Posterior vena cava (tissue), 2 donors: ENCODE data around the gene GLB1L. TPM values are rescaled to one million over a fixed set of nuclear protein-coding genes. Genes with fewer than 3 reads are reported as not detected.
"Not testable (repeated sequence)": the region's sequence is repeated elsewhere in the genome, so short reads cannot be mapped to it uniquely, and the experiment has no call there.

Experiments used
- DNase-seq: peaks from one replicate; pipeline ENCODE4 v3.0.0-alpha.2; 2020; ENCODE audit warnings: low spot score
- intact Hi-C, 2 donors: fragments of 100-400 bp; cut with DNase I; formaldehyde crosslinking; loops; one replicate each; pipeline versions ENCODE4 v1.14.1 to v1.14.2; 2022 to 2023
- total RNA-seq, 2 donors: library from RNA; stranded (reverse); fragmentation: NEBNext Ultra II Directional; extraction: Animal tissue kit (Norgen Biotek cat#: 25700); gene quantifications; one replicate each; pipeline ENCODE4 v1.2.1, GENCODE V29; 2021
- donor health status: DM: yes; HTN: yes; CAD: no.
- donor health status: DM: yes; HTN: yes; CAD: no.

Gene GLB1L
- total RNA-seq, 2 donors from 2014 or later: 5.3 to 7.5 TPM

- intact Hi-C loops: no loop called here
- DNase-seq: no peak
These were observed 31.7 kb downstream of the GLB1L start for GRCh38 chr2:219213486-219214071.

GRCh38 chr2:219213026-219213415 lies 32.2 kb downstream of the GLB1L start:
- intact Hi-C loops: no loop called here
- no peak for DNase-seq

- no peak for DNase-seq
- intact Hi-C loops: no loop called here
These were observed 34.3 kb downstream of the GLB1L start for GRCh38 chr2:219210886-219211362.

GRCh38 chr2:219210196-219210885 lies 34.9 kb downstream of the GLB1L start:
- intact Hi-C loops: no loop called here
- no peak for DNase-seq

GRCh38 chr2:219209236-219210195 lies 35.7 kb downstream of the GLB1L start:
- DNase-seq: no peak
- intact Hi-C loops: no loop called here

GRCh38 chr2:219207884-219208740 lies 37.1 kb downstream of the GLB1L start:
- intact Hi-C loops: no loop called here
- DNase-seq: no peak

- intact Hi-C loops: no loop called here
These were observed 37.9 kb downstream of the GLB1L start for GRCh38 chr2:219207134-219207883.

GRCh38 chr2:219206328-219207133 lies 38.7 kb downstream of the GLB1L start, which contains the start of gene ZFAND2B:
Gene ZFAND2B, plus strand, starts transcription at chr2:219206782. Its CDS starts 206 bp downstream, at chr2:219206988.
- intact Hi-C loops: no loop called here
- peak; percentile 98 for DNase-seq

More at GRCh38 chr2:219207134-219207883, 37.9 kb downstream of the GLB1L start:
- DNase-seq: no peak

GRCh38 chr2:219205981-219206327 lies 39.3 kb downstream of the GLB1L start:
- intact Hi-C loops: no loop called here
- DNase-seq: no peak

- intact Hi-C loops: no loop called here
- no peak for DNase-seq
These were observed 40.1 kb downstream of the GLB1L start for GRCh38 chr2:219205165-219205538.

- DNase-seq: no peak
- intact Hi-C loops: no loop called here
These were observed 40.6 kb downstream of the GLB1L start for GRCh38 chr2:219204425-219205164.

- not testable (repeated sequence) for DNase-seq
These were observed 43.9 kb downstream of the GLB1L start for GRCh38 chr2:219201331-219201730.

GRCh38 chr2:219200502-219201326 lies 44.5 kb downstream of the GLB1L start:
- intact Hi-C loops, DNase-seq: not testable (repeated sequence)

More at GRCh38 chr2:219201331-219201730, 43.9 kb downstream of the GLB1L start:
- intact Hi-C loops: not testable (repeated sequence)

- intact Hi-C loops: no loop called here
- DNase-seq: no peak
These were observed 45.6 kb downstream of the GLB1L start for GRCh38 chr2:219199470-219200211.

GRCh38 chr2:219198974-219199373 lies 46.3 kb downstream of the GLB1L start:
- intact Hi-C loops: no loop called here

More at GRCh38 chr2:219198974-219199373, 46.3 kb downstream of the GLB1L start:
- no peak for DNase-seq
